Limb (tissue), 2 donors: ENCODE results near the gene FXYD6.
A peak's percentile ranks its signal among the peaks of the same experiment; 100 is the strongest.
"Not testable (repeated sequence)": the region's sequence is repeated elsewhere in the genome, so short reads cannot be mapped to it uniquely, and the experiment has no call there.

Experiments
- DNase-seq, 2 donors: peaks; one replicate each; pipeline ENCODE4 v3.0.0-alpha.2; 2016; ENCODE audit errors: extremely low spot score in 2 of 2

FXYD6 gene

GRCh38 chr11:117819096-117820040 lies 57.1 kb downstream of the FXYD6 start:
- peak; percentile 65 to 89 for DNase-seq

GRCh38 chr11:117818041-117818873 lies 58.2 kb downstream of the FXYD6 start:
- no peak for DNase-seq

- peak; percentile 82 to 92 for DNase-seq
Observed at GRCh38 chr11:117817368-117818040, 59.0 kb downstream of the FXYD6 start.

- DNase-seq: no peak
Observed at GRCh38 chr11:117816846-117817367, 59.6 kb downstream of the FXYD6 start.

- peak in 1 of 2 donors; percentile 70 for DNase-seq
Observed at GRCh38 chr11:117816151-117816741, 60.2 kb downstream of the FXYD6 start.

GRCh38 chr11:117815262-117815803 lies 61.1 kb downstream of the FXYD6 start:
- DNase-seq: no peak

GRCh38 chr11:117814766-117815261 lies 61.6 kb downstream of the FXYD6 start:
- DNase-seq: peak in 1 of 2 donors; percentile 77

- DNase-seq: no peak
Observed at GRCh38 chr11:117814204-117814765, 62.2 kb downstream of the FXYD6 start.

GRCh38 chr11:117810056-117810451 lies 66.4 kb downstream of the FXYD6 start:
- not testable (repeated sequence) for DNase-seq

GRCh38 chr11:117809236-117810055 lies 67.0 kb downstream of the FXYD6 start:
- DNase-seq: peak; percentile 51 to 81

- DNase-seq: no peak
Observed at GRCh38 chr11:117808784-117809183, 67.7 kb downstream of the FXYD6 start.

GRCh38 chr11:117807482-117808327 lies 68.8 kb downstream of the FXYD6 start:
- peak; percentile 75 to 82 for DNase-seq

- no peak for DNase-seq
Observed at GRCh38 chr11:117806846-117807245, 69.6 kb downstream of the FXYD6 start.

- DNase-seq: no peak
Observed at GRCh38 chr11:117805045-117805444, 71.4 kb downstream of the FXYD6 start.

- DNase-seq: no peak
Observed at GRCh38 chr11:117803896-117804295, 72.6 kb downstream of the FXYD6 start.

GRCh38 chr11:117799634-117800033 lies 76.8 kb downstream of the FXYD6 start:
- no peak for DNase-seq

- peak in 1 of 2 donors; percentile 66 for DNase-seq
Observed at GRCh38 chr11:117796872-117797529, 79.5 kb downstream of the FXYD6 start, which contains the start of gene DSCAML1. DSCAML1 (minus strand) TSS chr11:117797216; CDS start chr11:117797079, 137 bp downstream.

GRCh38 chr11:117796456-117796871 lies 80.0 kb downstream of the FXYD6 start:
- no peak for DNase-seq
